BLaER1 treated with 17β-estradiol and CSF1 and Interleukin-3, amounts not matched to agents 10 nM and 100 nM (cell line): ENCODE data around the gene TMPRSS11E.
"Not testable (repeated sequence)": the region's sequence is repeated elsewhere in the genome, so short reads cannot be mapped to it uniquely, and the experiment has no call there.

Experiments
- H3K27ac ChIP-seq, 11 experiments: shearing (Covaris generic); formaldehyde crosslinking; 2 replicates each; pipeline ENCODE4 v1.8.1; 2022
- H3K27me3 ChIP-seq, 11 experiments: shearing (Covaris generic); formaldehyde crosslinking; 2 replicates each; pipeline ENCODE4 v1.8.1; 2022
- H3K36me3 ChIP-seq, 11 experiments: shearing (Covaris generic); formaldehyde crosslinking; 2 replicates each; pipeline ENCODE4 v1.8.1; 2022
- H3K4me1 ChIP-seq, 10 experiments: shearing (Covaris generic); formaldehyde crosslinking; 2 replicates each; pipeline ENCODE4 v1.8.1; 2022
- H3K4me2 ChIP-seq, 11 experiments: shearing (Covaris generic); formaldehyde crosslinking; 2 replicates each; pipeline ENCODE4 v1.8.1; 2022
- H3K4me3 ChIP-seq, 10 experiments: shearing (Covaris generic); formaldehyde crosslinking; 2 replicates each; pipeline ENCODE4 v1.8.1; 2022
- H3K9ac ChIP-seq, 11 experiments: shearing (Covaris generic); formaldehyde crosslinking; 2 replicates each; pipeline ENCODE4 v1.8.1; 2022
- H3K9me3 ChIP-seq, 11 experiments: shearing (Covaris generic); formaldehyde crosslinking; replicated peaks in 1 of 11; 2 replicates each; pipeline ENCODE4 v1.8.1; 2022
- H4K20me1 ChIP-seq, 11 experiments: shearing (Covaris generic); formaldehyde crosslinking; 2 replicates each; pipeline ENCODE4 v1.8.1; 2022
- Cebpa-rat ChIP-seq, 11 experiments: shearing (Covaris generic); IDR thresholded peaks; 2 replicates each; pipeline ENCODE4 v1.8.1; 2022

The TMPRSS11E gene

GRCh38 chr4:68410643-68411042, 36.6 kb upstream of the TMPRSS11E start:
- Histone ChIP-seq H3K4me1 (no peaks in the 10 kb centered on the region), H3K27me3 (no peaks in the 10 kb centered on the region), H3K9ac (no peak overlapping the region), H3K27ac (no peak overlapping the region), H3K36me3 (no peaks in the 10 kb centered on the region), H4K20me1 (no peaks in the 10 kb centered on the region), H3K4me3 (no peak overlapping the region), H3K9me3 (no peaks in the 10 kb centered on the region), H3K4me2 (no peak overlapping the region)
- no peak for TF ChIP-seq Cebpa-rat (IDR thresholded peaks at IDR 0.05)

- H3K4me3 ChIP-seq, H3K36me3 ChIP-seq, H4K20me1 ChIP-seq, H3K27me3 ChIP-seq, H3K9me3 ChIP-seq, H3K4me1 ChIP-seq, H3K9ac ChIP-seq, H3K27ac ChIP-seq, H3K4me2 ChIP-seq: not testable (repeated sequence)
These were observed 35.2 kb upstream of the TMPRSS11E start for GRCh38 chr4:68412031-68412430.

GRCh38 chr4:68416591-68416990, 30.7 kb upstream of the TMPRSS11E start:
- Histone ChIP-seq H4K20me1 (no peaks in the 10 kb centered on the region), H3K4me1 (no peaks in the 10 kb centered on the region), H3K4me3 (no peak overlapping the region), H3K36me3 (no peaks in the 10 kb centered on the region), H3K9me3 (peaks cover 0 to 8% (median 0%) of the 10 kb centered on the region in 11 experiments; a peak in 5 of 22 replicates), H3K9ac (no peak overlapping the region), H3K27me3 (no peaks in the 10 kb centered on the region), H3K4me2 (no peak overlapping the region), H3K27ac (no peak overlapping the region)
- TF ChIP-seq Cebpa-rat (IDR thresholded peaks at IDR 0.05), result no peak

GRCh38 chr4:68426516-68426915, 20.7 kb upstream of the TMPRSS11E start:
- TF ChIP-seq Cebpa-rat (IDR thresholded peaks at IDR 0.05), result no peak

GRCh38 chr4:68430337-68430736, 16.9 kb upstream of the TMPRSS11E start:
- Histone ChIP-seq H3K27me3 (no peaks in the 10 kb centered on the region), H3K27ac (no peak overlapping the region), H3K4me2 (no peak overlapping the region), H3K9ac (no peak overlapping the region), H3K36me3 (no peaks in the 10 kb centered on the region), H3K4me1 (no peaks in the 10 kb centered on the region), H4K20me1 (no peaks in the 10 kb centered on the region), H3K9me3 (0 out of 22 replicates have a peak, but pooled peaks cover 0 to 3% (median 0%) of the 10 kb centered on the region in 11 experiments), H3K4me3 (no peak overlapping the region)
- no peak for TF ChIP-seq Cebpa-rat (IDR thresholded peaks at IDR 0.05)

More at GRCh38 chr4:68426516-68426915, 20.7 kb upstream of the TMPRSS11E start:
- no peaks in the 10 kb centered on the region for H3K27me3 ChIP-seq
- no peak overlapping the region for H3K4me2 ChIP-seq
- H3K4me3 ChIP-seq, result no peak overlapping the region
- H3K9ac ChIP-seq, result no peak overlapping the region
- H3K36me3 ChIP-seq, result no peaks in the 10 kb centered on the region
- no peaks in the 10 kb centered on the region for H3K9me3 ChIP-seq
- H3K4me1 ChIP-seq, result no peaks in the 10 kb centered on the region
- no peak overlapping the region for H3K27ac ChIP-seq
- H4K20me1 ChIP-seq, result no peaks in the 10 kb centered on the region

- TF ChIP-seq Cebpa-rat (IDR thresholded peaks at IDR 0.05), result no peak
- H3K36me3 ChIP-seq, result no peaks in the 10 kb centered on the region
- H4K20me1 ChIP-seq, result no peaks in the 10 kb centered on the region
- H3K9ac ChIP-seq, result no peak overlapping the region
- H3K4me1 ChIP-seq, result peaks cover 5 to 19% (median 15%) of the 10 kb centered on the region in 10 experiments; a peak in 19 of 20 replicates
- H3K27ac ChIP-seq, result no peak overlapping the region
- no peaks in the 10 kb centered on the region for H3K27me3 ChIP-seq
- 0 out of 22 replicates have a peak, but pooled peaks cover 0 to 3% (median 0%) of the 10 kb centered on the region in 11 experiments for H3K9me3 ChIP-seq
- H3K4me2 ChIP-seq, result no peak overlapping the region
- H3K4me3 ChIP-seq, result no peak overlapping the region
These were observed 14.9 kb upstream of the TMPRSS11E start for GRCh38 chr4:68432320-68432719.

- Histone ChIP-seq H4K20me1 (no peaks in the 10 kb centered on the region), H3K36me3 (no peaks in the 10 kb centered on the region), H3K9me3 (0 out of 22 replicates have a peak, but pooled peaks cover 0 to 3% (median 0%) of the 10 kb centered on the region in 11 experiments), H3K4me2 (no peak overlapping the region), H3K4me3 (no peak overlapping the region), H3K4me1 (peaks cover 5 to 20% (median 15%) of the 10 kb centered on the region in 10 experiments; a peak in 19 of 20 replicates), H3K27me3 (no peaks in the 10 kb centered on the region), H3K9ac (no peak overlapping the region), H3K27ac (no peak overlapping the region)
- no peak for TF ChIP-seq Cebpa-rat (IDR thresholded peaks at IDR 0.05)
These were observed 13.7 kb upstream of the TMPRSS11E start for GRCh38 chr4:68433582-68433981.

GRCh38 chr4:68434277-68434676, 13.0 kb upstream of the TMPRSS11E start:
- Histone ChIP-seq H3K27ac (no peak overlapping the region), H3K4me1 (peaks cover 5 to 20% (median 16%) of the 10 kb centered on the region in 10 experiments; a peak in 19 of 20 replicates), H3K9ac (no peak overlapping the region), H3K27me3 (no peaks in the 10 kb centered on the region), H3K4me2 (no peak overlapping the region), H3K36me3 (no peaks in the 10 kb centered on the region), H3K4me3 (no peak overlapping the region), H3K9me3 (0 out of 22 replicates have a peak, but pooled peaks cover 0 to 3% (median 0%) of the 10 kb centered on the region in 11 experiments), H4K20me1 (no peaks in the 10 kb centered on the region)
- no peak for TF ChIP-seq Cebpa-rat (IDR thresholded peaks at IDR 0.05)

GRCh38 chr4:68434836-68435235, 12.4 kb upstream of the TMPRSS11E start:
- H3K4me1 ChIP-seq, result peaks cover 5 to 20% (median 17%) of the 10 kb centered on the region in 10 experiments; a peak in 19 of 20 replicates
- H4K20me1 ChIP-seq, result no peaks in the 10 kb centered on the region
- H3K27me3 ChIP-seq, result no peaks in the 10 kb centered on the region
- no peak overlapping the region for H3K9ac ChIP-seq
- 0 out of 22 replicates have a peak, but pooled peaks cover 0 to 3% (median 0%) of the 10 kb centered on the region in 11 experiments for H3K9me3 ChIP-seq
- no peak overlapping the region for H3K4me3 ChIP-seq
- TF ChIP-seq Cebpa-rat (IDR thresholded peaks at IDR 0.05), result no peak
- no peak overlapping the region for H3K4me2 ChIP-seq
- H3K27ac ChIP-seq, result no peak overlapping the region
- no peaks in the 10 kb centered on the region for H3K36me3 ChIP-seq

- no peak for TF ChIP-seq Cebpa-rat (IDR thresholded peaks at IDR 0.05)
- H4K20me1 ChIP-seq, result no peaks in the 10 kb centered on the region
- no peaks in the 10 kb centered on the region for H3K4me1 ChIP-seq
- no peak overlapping the region for H3K4me2 ChIP-seq
- H3K36me3 ChIP-seq, result no peaks in the 10 kb centered on the region
- no peaks in the 10 kb centered on the region for H3K27me3 ChIP-seq
- H3K9ac ChIP-seq, result no peak overlapping the region
- no peak overlapping the region for H3K27ac ChIP-seq
- no peak overlapping the region for H3K4me3 ChIP-seq
- H3K9me3 ChIP-seq, result no peaks in the 10 kb centered on the region
These were observed 2.2 kb upstream of the TMPRSS11E start for GRCh38 chr4:68445111-68445510.
